GM12873 (cell line): ENCODE measurements around the gene SRP72.

Experiments
- CTCF ChIP-seq: IDR thresholded peaks from 2 replicates; pipeline ENCODE4 v1.5.1; 2012; ENCODE audit warnings: low read depth, mild to moderate bottlenecking, moderate library complexity, low read length, control low read depth; ENCODE audit not compliant: insufficient read depth; ENCODE audit errors: missing control alignments

Gene SRP72

GRCh38 chr4:56505269-56506130, 38.1 kb downstream of the SRP72 start, which contains the start of gene ARL9:
Gene ARL9, plus strand, starts transcription at chr4:56505791. Its CDS starts 72 bp downstream, at chr4:56505863.
- no peak for TF ChIP-seq CTCF

- TF ChIP-seq CTCF, result no peak
Observed at GRCh38 chr4:56511098-56511497, 43.7 kb downstream of the SRP72 start.

- TF ChIP-seq CTCF, result no peak
Observed at GRCh38 chr4:56512166-56512565, 44.7 kb downstream of the SRP72 start.

- no peak for TF ChIP-seq CTCF
Observed at GRCh38 chr4:56513517-56513916, 46.1 kb downstream of the SRP72 start.

- no peak for TF ChIP-seq CTCF
Observed at GRCh38 chr4:56530269-56531148, 63.1 kb downstream of the SRP72 start.

GRCh38 chr4:56531149-56531770, 63.8 kb downstream of the SRP72 start:
- TF ChIP-seq CTCF, result no peak
